Stomach (tissue), 4 donors: ENCODE measurements around the gene COL7A1.

Experiments
- EP300 ChIP-seq: sonication (generic); formaldehyde crosslinking; IDR thresholded peaks from one replicate; pipeline ENCODE4 v1.6.1; 2017; ENCODE audit warnings: antibody characterized with exemption
- POLR2A ChIP-seq, 4 donors: fragments of 450-650 bp; IDR thresholded peaks; one replicate each; pipeline ENCODE4 v1.6.1; 2016; ENCODE audit warnings: antibody characterized with exemption in 4 of 4, control low read depth in 2 of 4, mild to moderate bottlenecking in 1 of 4, moderate library complexity in 1 of 4
- POLR2AphosphoS5 ChIP-seq, 3 donors: sonication (generic); formaldehyde crosslinking; IDR thresholded peaks; one replicate each; pipeline ENCODE4 v1.6.1; 2016; ENCODE audit warnings: antibody characterized with exemption in 3 of 3
- TF ChIP-seq, protein P1 (sequence below), 7 experiments: fragments of 450-650 bp in 4 of 7; fragments of 200-600 bp in 3 of 7; sonication (generic) in 3 of 7; IDR thresholded peaks; one replicate each; pipeline ENCODE4 v1.5.1; 2016 to 2019; ENCODE audit warnings: antibody characterized with exemption in 7 of 7, control low read depth in 2 of 7, mild to moderate bottlenecking in 1 of 7

DNA sequence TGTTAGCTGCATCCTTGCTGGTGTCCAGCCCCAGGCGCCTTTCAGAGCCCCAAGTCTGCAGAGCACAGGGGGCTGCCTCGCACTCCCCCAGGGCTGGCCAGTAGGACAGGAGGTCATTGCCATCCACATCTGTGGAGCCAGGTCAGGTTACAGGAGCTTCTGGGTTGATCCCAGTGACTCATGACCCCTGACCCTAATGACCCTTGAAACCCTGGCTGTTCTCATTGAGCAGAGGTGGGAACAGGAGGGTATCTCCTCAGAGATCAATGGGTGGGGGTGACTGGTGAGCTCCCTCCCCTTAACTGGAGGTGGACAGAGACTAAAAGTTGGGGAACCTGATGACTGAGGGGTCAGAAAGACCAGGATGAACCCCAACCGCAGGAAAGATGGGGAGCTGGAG lies 46.3 kb upstream of the COL7A1 start:
- TF ChIP-seq, protein P1, sequence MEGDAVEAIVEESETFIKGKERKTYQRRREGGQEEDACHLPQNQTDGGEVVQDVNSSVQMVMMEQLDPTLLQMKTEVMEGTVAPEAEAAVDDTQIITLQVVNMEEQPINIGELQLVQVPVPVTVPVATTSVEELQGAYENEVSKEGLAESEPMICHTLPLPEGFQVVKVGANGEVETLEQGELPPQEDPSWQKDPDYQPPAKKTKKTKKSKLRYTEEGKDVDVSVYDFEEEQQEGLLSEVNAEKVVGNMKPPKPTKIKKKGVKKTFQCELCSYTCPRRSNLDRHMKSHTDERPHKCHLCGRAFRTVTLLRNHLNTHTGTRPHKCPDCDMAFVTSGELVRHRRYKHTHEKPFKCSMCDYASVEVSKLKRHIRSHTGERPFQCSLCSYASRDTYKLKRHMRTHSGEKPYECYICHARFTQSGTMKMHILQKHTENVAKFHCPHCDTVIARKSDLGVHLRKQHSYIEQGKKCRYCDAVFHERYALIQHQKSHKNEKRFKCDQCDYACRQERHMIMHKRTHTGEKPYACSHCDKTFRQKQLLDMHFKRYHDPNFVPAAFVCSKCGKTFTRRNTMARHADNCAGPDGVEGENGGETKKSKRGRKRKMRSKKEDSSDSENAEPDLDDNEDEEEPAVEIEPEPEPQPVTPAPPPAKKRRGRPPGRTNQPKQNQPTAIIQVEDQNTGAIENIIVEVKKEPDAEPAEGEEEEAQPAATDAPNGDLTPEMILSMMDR (IDR thresholded peaks at IDR 0.05) = no peak
- no peak for TF ChIP-seq POLR2A (IDR thresholded peaks at IDR 0.05)
- TF ChIP-seq POLR2AphosphoS5 (IDR thresholded peaks at IDR 0.05) = no peak
- no peak for TF ChIP-seq EP300
